ENCODE measurements around the gene ANO3. TPM values are rescaled to one million over a fixed set of nuclear protein-coding genes. Genes with fewer than 3 reads are reported as not detected.

The ANO3 gene
- total RNA-seq, 1 donor from 2014 or later: 0.27 TPM

- no peaks in the 10 kb centered on the region for H3K27me3 ChIP-seq (ENCODE audit: low read depth)
- H3K27ac ChIP-seq: no peak overlapping the region
- DNase-seq (no peak), ATAC-seq (no peak)
- no peak overlapping the region for H3K4me3 ChIP-seq
- no peak for TF ChIP-seq CTCF (IDR thresholded peaks at IDR 0.05)
- H3K36me3 ChIP-seq: no peaks in the 10 kb centered on the region
- intact Hi-C loops (cut with DNase I): no loop called here
- no peaks in the 10 kb centered on the region for H3K4me1 ChIP-seq
- no peaks in the 10 kb centered on the region for H3K9me3 ChIP-seq
These were observed 266.0 kb downstream of the ANO3 start for GRCh38 chr11:26597899-26598298.

- no peak for ATAC-seq
- DNase-seq: no peak
- no peak overlapping the region for H3K27ac ChIP-seq
- H3K9me3 ChIP-seq: no peaks in the 10 kb centered on the region
- no peak for TF ChIP-seq CTCF (IDR thresholded peaks at IDR 0.05)
- no peaks in the 10 kb centered on the region for H3K27me3 ChIP-seq (ENCODE audit: low read depth)
- H3K4me3 ChIP-seq: no peak overlapping the region
- no peaks in the 10 kb centered on the region for H3K36me3 ChIP-seq
- no peaks in the 10 kb centered on the region for H3K4me1 ChIP-seq
- intact Hi-C loops (cut with DNase I): no loop called here
These were observed 267.5 kb downstream of the ANO3 start for GRCh38 chr11:26599425-26599824.

- Histone ChIP-seq H3K4me3 (no peak overlapping the region), H3K27ac (no peak overlapping the region), H3K9me3 (no peaks in the 10 kb centered on the region), H3K36me3 (no peaks in the 10 kb centered on the region), H3K4me1 (no peaks in the 10 kb centered on the region), H3K27me3 (ENCODE audit: low read depth) (no peaks in the 10 kb centered on the region)
- DNase-seq: no peak
- intact Hi-C loops (cut with DNase I): no loop called here
- no peak for TF ChIP-seq CTCF (IDR thresholded peaks at IDR 0.05)
- ATAC-seq: no peak
These were observed 268.0 kb downstream of the ANO3 start for GRCh38 chr11:26599876-26600434.

- H3K27ac ChIP-seq: no peak overlapping the region
- H3K4me3 ChIP-seq: no peak overlapping the region
- DNase-seq (no peak), ATAC-seq (no peak)
- TF ChIP-seq CTCF (IDR thresholded peaks at IDR 0.05): no peak
- H3K36me3 ChIP-seq: no peaks in the 10 kb centered on the region
- H3K27me3 ChIP-seq (ENCODE audit: low read depth): no peaks in the 10 kb centered on the region
- no peaks in the 10 kb centered on the region for H3K9me3 ChIP-seq
- no peaks in the 10 kb centered on the region for H3K4me1 ChIP-seq
- intact Hi-C loops (cut with DNase I): no loop called here
These were observed 276.0 kb downstream of the ANO3 start for GRCh38 chr11:26607725-26608506.

GRCh38 chr11:26608507-26609146, 276.7 kb downstream of the ANO3 start:
- intact Hi-C loops (cut with DNase I): no loop called here
- DNase-seq: no peak
- no peak for ATAC-seq

More at GRCh38 chr11:26608507-26609146, 276.7 kb downstream of the ANO3 start:
- Histone ChIP-seq H3K4me1 (no peaks in the 10 kb centered on the region), H3K36me3 (no peaks in the 10 kb centered on the region), H3K9me3 (no peaks in the 10 kb centered on the region), H3K27me3 (ENCODE audit: low read depth) (no peaks in the 10 kb centered on the region), H3K27ac (no peak overlapping the region), H3K4me3 (no peak overlapping the region)
- TF ChIP-seq CTCF (IDR thresholded peaks at IDR 0.05): no peak
